OCI-LY1 (cell line): ENCODE measurements around the gene ABCB10.

Experiments
- EZH2 ChIP-seq: fragments of 200-600 bp; sonication (generic), shearing (Covaris generic); IDR thresholded peaks from 2 replicates; pipeline ENCODE4 v1.8.0; 2017; ENCODE audit warnings: borderline replicate concordance, mixed run types, mild to moderate bottlenecking, antibody characterized with exemption, low read length, moderate library complexity, mixed read lengths
- TF ChIP-seq, protein P1 (sequence below): fragments of 200-600 bp; sonication (generic), shearing (Covaris generic); IDR thresholded peaks from 2 replicates; pipeline ENCODE4 v1.5.1; 2017; ENCODE audit warnings: mild to moderate bottlenecking, antibody characterized with exemption, low read length, moderate library complexity, mixed read lengths

DNA sequence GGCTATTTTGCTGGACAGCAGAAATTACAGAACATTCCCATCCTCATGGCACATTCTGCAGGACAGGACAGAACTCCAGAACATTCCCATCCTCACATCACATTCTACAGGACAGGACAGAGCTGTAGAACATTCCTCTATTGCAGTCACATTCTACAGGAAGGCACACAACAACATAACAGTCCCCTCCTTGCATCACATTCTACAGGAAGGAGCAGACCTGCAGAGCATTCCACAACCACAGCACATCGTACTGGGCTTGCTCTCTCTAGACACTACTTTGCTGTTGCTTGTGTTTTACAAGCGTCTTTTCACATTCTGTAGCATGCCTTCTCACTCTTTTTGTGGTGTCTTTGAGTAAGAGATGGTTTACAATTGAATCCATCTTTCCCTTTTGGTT is 26.8 kb upstream of the ABCB10 start:
- TF ChIP-seq, protein P1, sequence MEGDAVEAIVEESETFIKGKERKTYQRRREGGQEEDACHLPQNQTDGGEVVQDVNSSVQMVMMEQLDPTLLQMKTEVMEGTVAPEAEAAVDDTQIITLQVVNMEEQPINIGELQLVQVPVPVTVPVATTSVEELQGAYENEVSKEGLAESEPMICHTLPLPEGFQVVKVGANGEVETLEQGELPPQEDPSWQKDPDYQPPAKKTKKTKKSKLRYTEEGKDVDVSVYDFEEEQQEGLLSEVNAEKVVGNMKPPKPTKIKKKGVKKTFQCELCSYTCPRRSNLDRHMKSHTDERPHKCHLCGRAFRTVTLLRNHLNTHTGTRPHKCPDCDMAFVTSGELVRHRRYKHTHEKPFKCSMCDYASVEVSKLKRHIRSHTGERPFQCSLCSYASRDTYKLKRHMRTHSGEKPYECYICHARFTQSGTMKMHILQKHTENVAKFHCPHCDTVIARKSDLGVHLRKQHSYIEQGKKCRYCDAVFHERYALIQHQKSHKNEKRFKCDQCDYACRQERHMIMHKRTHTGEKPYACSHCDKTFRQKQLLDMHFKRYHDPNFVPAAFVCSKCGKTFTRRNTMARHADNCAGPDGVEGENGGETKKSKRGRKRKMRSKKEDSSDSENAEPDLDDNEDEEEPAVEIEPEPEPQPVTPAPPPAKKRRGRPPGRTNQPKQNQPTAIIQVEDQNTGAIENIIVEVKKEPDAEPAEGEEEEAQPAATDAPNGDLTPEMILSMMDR, result no peak
- TF ChIP-seq EZH2, result no peak
